Mucosa of rectum (tissue), 2 donors: ENCODE measurements around the gene TRIM22.

ENCODE experiments used
- H3K27ac ChIP-seq, 2 donors: one replicate each; pipeline ENCODE4 v1.7.0; 2013; ENCODE audit warnings: inconsistent platforms in 2 of 2, low read depth in 2 of 2, low read length in 2 of 2
- H3K27me3 ChIP-seq, 2 donors: one replicate each; pipeline ENCODE4 v1.7.0; 2013; ENCODE audit warnings: low read length in 2 of 2; ENCODE audit not compliant: control insufficient read depth in 2 of 2, insufficient read depth in 2 of 2
- H3K36me3 ChIP-seq, 2 donors: one replicate each; pipeline ENCODE4 v1.7.0; 2013; ENCODE audit warnings: low read length in 2 of 2; ENCODE audit not compliant: control insufficient read depth in 2 of 2, insufficient read depth in 2 of 2
- H3K4me1 ChIP-seq, 2 donors: one replicate each; pipeline ENCODE4 v1.7.0; 2013; ENCODE audit warnings: low read length in 2 of 2, mild to moderate bottlenecking in 1 of 2; ENCODE audit not compliant: control insufficient read depth in 2 of 2, insufficient read depth in 2 of 2
- H3K4me3 ChIP-seq, 2 donors: one replicate each; pipeline ENCODE4 v1.7.0; 2013; ENCODE audit warnings: low read length in 2 of 2
- H3K9ac ChIP-seq, 2 donors: one replicate each; pipeline ENCODE4 v1.7.0; 2013; ENCODE audit warnings: low read length in 2 of 2, low read depth in 1 of 2, mild to moderate bottlenecking in 1 of 2
- H3K9me3 ChIP-seq, 2 donors: one replicate each; pipeline ENCODE4 v1.7.0; 2013; ENCODE audit warnings: low read length in 2 of 2; ENCODE audit not compliant: control insufficient read depth in 2 of 2
- donor health status: healthy.
- donor health status: Normal muscosa, but diverticular disease.

TRIM22 gene

GRCh38 chr11:5737091-5737490 lies 47.5 kb downstream of the TRIM22 start:
- Histone ChIP-seq H3K27ac (no peak overlapping the region), H3K9me3 (no peaks in the 10 kb centered on the region), H3K36me3 (no peaks in the 10 kb centered on the region), H3K27me3 (no peaks in the 10 kb centered on the region), H3K4me3 (no peak overlapping the region), H3K4me1 (no peaks in the 10 kb centered on the region), H3K9ac (no peak overlapping the region)

DNA sequence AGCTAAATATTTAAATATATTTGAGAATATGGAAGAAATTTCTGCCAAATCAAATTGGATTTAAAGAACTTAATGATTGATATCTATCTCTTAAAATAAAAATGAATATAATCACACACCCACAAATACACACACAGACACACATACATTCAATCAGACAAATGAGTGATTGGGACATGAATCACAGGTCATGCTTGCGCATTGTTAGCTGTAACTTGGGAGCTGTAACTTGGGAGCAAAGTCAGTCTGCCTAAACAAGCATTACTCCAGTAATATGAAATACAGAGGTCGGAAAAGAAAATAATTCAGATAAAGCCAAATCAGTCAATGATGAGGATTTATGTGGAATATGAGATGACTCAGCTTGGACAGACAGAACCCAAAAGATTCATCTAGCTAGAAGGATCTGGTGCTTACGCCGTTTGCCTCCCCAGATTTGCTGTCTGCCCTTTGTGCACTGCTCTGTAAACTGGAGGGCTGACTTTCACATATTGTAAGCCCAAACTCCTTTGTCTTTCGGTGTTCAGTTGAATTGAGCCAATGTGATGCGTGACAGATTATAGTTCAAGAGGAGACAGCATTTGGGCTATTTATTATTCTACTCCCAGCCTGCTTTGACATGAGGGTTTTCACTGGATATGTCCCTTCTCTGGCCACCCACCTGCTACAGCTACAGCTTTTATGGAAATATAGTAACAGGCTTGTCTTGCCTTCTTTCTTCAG lies 48.2 kb downstream of the TRIM22 start:
- Histone ChIP-seq H3K4me1 (no peaks in the 10 kb centered on the region), H3K9me3 (no peaks in the 10 kb centered on the region), H3K4me3 (no peak overlapping the region), H3K36me3 (no peaks in the 10 kb centered on the region), H3K9ac (no peak overlapping the region), H3K27ac (no peak overlapping the region), H3K27me3 (no peaks in the 10 kb centered on the region)

- H3K4me1 ChIP-seq = no peaks in the 10 kb centered on the region
- no peak overlapping the region for H3K4me3 ChIP-seq
- no peaks in the 10 kb centered on the region for H3K9me3 ChIP-seq
- no peak overlapping the region for H3K9ac ChIP-seq
- H3K36me3 ChIP-seq = no peaks in the 10 kb centered on the region
- no peaks in the 10 kb centered on the region for H3K27me3 ChIP-seq
- no peak overlapping the region for H3K27ac ChIP-seq
These were observed 48.8 kb downstream of the TRIM22 start for GRCh38 chr11:5738431-5738830.

DNA sequence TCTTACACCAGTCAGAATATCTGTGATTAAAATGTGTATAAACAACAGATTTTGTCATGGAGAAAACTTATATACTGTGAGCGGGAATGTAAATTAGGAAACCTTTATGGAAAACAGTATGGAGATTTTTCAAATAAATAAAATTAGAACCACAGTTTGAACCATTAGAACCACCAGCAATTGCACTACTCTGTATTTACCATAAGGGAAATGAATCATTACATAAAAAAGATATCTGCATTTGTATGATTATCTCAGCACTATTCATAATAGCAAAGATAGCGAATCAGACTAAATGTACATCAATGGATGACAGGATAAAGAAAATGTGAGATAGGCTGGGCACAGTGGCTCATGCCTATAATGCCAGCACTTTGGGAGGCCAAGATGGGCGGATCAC lies 57.0 kb downstream of the TRIM22 start:
- no peaks in the 10 kb centered on the region for H3K36me3 ChIP-seq
- H3K27ac ChIP-seq = no peak overlapping the region
- H3K9me3 ChIP-seq = no peaks in the 10 kb centered on the region
- no peak overlapping the region for H3K9ac ChIP-seq
- H3K27me3 ChIP-seq = no peaks in the 10 kb centered on the region
- no peaks in the 10 kb centered on the region for H3K4me1 ChIP-seq
- no peak overlapping the region for H3K4me3 ChIP-seq

DNA sequence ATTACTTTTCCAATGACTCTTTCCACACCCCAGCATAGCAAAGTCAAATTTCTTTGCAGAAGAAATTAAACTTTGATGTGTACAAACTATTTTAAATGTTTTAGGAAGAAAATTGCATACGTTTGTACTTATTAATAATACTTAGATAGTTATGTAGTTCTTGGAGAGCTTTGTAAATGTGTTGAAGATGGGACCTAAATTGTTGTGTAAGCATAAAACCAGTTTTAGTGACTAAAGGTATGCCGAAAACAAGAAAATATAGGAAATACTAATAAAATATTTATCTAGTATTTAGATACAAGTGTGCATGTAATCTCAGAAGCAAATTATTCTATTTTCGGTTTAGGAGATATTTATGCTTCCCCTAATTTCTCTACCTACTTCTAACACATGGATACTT lies 60.2 kb downstream of the TRIM22 start:
- Histone ChIP-seq H3K27ac (no peak overlapping the region), H3K4me3 (no peak overlapping the region), H3K4me1 (no peaks in the 10 kb centered on the region), H3K27me3 (no peaks in the 10 kb centered on the region), H3K9me3 (no peaks in the 10 kb centered on the region), H3K9ac (no peak overlapping the region), H3K36me3 (no peaks in the 10 kb centered on the region)

GRCh38 chr11:5753943-5754342 lies 64.4 kb downstream of the TRIM22 start, which contains the start of gene OR52N4:
Gene OR52N4 (plus strand): TSS chr11:5754243. CDS start chr11:5754741, 498 bp downstream.
- H3K27ac ChIP-seq = no peak within 1 kb of the TSS
- no peaks in the 10 kb centered on the region for H3K27me3 ChIP-seq
- H3K4me1 ChIP-seq = no peaks in the 10 kb centered on the region
- H3K9me3 ChIP-seq = no peaks in the 10 kb centered on the region
- H3K9ac ChIP-seq = no peak within 1 kb of the TSS
- H3K4me3 ChIP-seq = no peak within 1 kb of the TSS
- no peaks in the 10 kb centered on the region for H3K36me3 ChIP-seq
